ENCODE results near the gene AGBL4.

Gene AGBL4

DNA sequence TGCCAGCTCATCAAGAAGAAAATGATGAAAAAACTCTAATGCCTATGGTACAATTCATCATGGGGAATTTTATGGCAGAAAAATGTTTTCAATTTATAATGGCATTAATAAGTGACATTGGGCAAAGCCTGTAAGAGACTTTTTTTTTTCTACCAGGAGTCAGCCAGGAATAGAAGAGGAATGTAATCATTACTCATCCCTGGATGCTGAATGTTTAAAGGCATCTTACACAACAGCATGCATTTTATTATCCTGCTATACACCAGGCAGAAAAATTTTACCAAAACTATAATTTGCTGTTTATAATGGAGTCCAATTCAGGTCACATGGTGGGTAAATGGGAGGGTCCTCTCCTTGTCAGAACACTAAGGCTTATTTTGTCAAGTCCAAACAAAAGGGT, 1057.2 kb downstream of the AGBL4 start:
- no peak overlapping the region for H3K27ac ChIP-seq (ENCODE audit: low read depth, low read length, poor library complexity, severe bottlenecking)
- H3K9ac ChIP-seq (ENCODE audit: low read length) = no peak overlapping the region
- H4K20me1 ChIP-seq (ENCODE audit: insufficient read depth, low read length) = no peaks in the 10 kb centered on the region
- H3K4me3 ChIP-seq (ENCODE audit: low read depth, low read length, poor library complexity, severe bottlenecking) = no peak overlapping the region
- no peaks in the 10 kb centered on the region for H3F3A ChIP-seq (ENCODE audit: insufficient read depth, low read length)
- H3K9me3 ChIP-seq (ENCODE audit: low read length) = no peaks in the 10 kb centered on the region
- no peaks in the 10 kb centered on the region for H3K36me3 ChIP-seq (ENCODE audit: insufficient read depth, low read length)
- H3K4me2 ChIP-seq (ENCODE audit: low read length) = no peak overlapping the region
- no peaks in the 10 kb centered on the region for H3K4me1 ChIP-seq (ENCODE audit: insufficient read depth, low read length, severe bottlenecking)
- H3K27me3 ChIP-seq (ENCODE audit: insufficient read depth, low read length) = no peaks in the 10 kb centered on the region
- TF ChIP-seq, protein P1, sequence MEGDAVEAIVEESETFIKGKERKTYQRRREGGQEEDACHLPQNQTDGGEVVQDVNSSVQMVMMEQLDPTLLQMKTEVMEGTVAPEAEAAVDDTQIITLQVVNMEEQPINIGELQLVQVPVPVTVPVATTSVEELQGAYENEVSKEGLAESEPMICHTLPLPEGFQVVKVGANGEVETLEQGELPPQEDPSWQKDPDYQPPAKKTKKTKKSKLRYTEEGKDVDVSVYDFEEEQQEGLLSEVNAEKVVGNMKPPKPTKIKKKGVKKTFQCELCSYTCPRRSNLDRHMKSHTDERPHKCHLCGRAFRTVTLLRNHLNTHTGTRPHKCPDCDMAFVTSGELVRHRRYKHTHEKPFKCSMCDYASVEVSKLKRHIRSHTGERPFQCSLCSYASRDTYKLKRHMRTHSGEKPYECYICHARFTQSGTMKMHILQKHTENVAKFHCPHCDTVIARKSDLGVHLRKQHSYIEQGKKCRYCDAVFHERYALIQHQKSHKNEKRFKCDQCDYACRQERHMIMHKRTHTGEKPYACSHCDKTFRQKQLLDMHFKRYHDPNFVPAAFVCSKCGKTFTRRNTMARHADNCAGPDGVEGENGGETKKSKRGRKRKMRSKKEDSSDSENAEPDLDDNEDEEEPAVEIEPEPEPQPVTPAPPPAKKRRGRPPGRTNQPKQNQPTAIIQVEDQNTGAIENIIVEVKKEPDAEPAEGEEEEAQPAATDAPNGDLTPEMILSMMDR (IDR thresholded peaks at IDR 0.05; ENCODE audit: low read length) = no peak
- no peak for TF ChIP-seq EZH2 (IDR thresholded peaks at IDR 0.05; ENCODE audit: borderline replicate concordance, low read length)
- H2AFZ ChIP-seq (ENCODE audit: low read length) = no peak overlapping the region
- H3K79me2 ChIP-seq (ENCODE audit: insufficient read depth, low read length) = no peaks in the 10 kb centered on the region
- no peaks in the 10 kb centered on the region for H3K9me2 ChIP-seq (ENCODE audit: low read depth, low read length)

DNA sequence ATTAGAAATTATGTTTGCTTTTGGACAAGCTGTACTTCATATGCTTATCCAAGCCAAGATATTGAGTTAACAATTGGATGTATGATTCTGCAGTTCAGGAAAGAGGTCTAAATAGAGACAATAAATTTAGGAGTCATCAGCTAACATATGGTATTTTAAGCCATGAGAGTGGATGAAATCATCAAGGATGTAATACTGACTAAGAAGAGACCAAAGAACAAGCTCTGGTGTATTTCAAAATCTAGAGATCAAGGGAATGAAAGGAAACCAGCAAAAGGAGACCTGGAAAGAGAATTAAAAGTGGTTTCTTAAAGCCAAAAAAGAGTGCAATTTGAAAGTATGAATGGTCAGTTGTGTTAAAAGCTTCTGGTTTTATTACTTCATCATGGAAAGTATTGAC, 1063.4 kb downstream of the AGBL4 start:
- TF ChIP-seq, protein P1 (IDR thresholded peaks at IDR 0.05; ENCODE audit: low read length) = no peak
- no peak for TF ChIP-seq EZH2 (IDR thresholded peaks at IDR 0.05; ENCODE audit: borderline replicate concordance, low read length)
- Histone ChIP-seq H2AFZ (ENCODE audit: low read length) (no peak overlapping the region), H3K79me2 (ENCODE audit: insufficient read depth, low read length) (no peaks in the 10 kb centered on the region), H3K4me3 (ENCODE audit: low read depth, low read length, poor library complexity, severe bottlenecking) (no peak overlapping the region), H3K4me1 (ENCODE audit: insufficient read depth, low read length, severe bottlenecking) (no peaks in the 10 kb centered on the region), H3K27ac (ENCODE audit: low read depth, low read length, poor library complexity, severe bottlenecking) (no peak overlapping the region), H4K20me1 (ENCODE audit: insufficient read depth, low read length) (no peaks in the 10 kb centered on the region), H3K4me2 (ENCODE audit: low read length) (no peak overlapping the region), H3K27me3 (ENCODE audit: insufficient read depth, low read length) (no peaks in the 10 kb centered on the region), H3K9me2 (ENCODE audit: low read depth, low read length) (no peaks in the 10 kb centered on the region), H3K36me3 (ENCODE audit: insufficient read depth, low read length) (no peaks in the 10 kb centered on the region), H3F3A (ENCODE audit: insufficient read depth, low read length) (no peaks in the 10 kb centered on the region), H3K9me3 (ENCODE audit: low read length) (no peaks in the 10 kb centered on the region), H3K9ac (ENCODE audit: low read length) (no peak overlapping the region)

DNA sequence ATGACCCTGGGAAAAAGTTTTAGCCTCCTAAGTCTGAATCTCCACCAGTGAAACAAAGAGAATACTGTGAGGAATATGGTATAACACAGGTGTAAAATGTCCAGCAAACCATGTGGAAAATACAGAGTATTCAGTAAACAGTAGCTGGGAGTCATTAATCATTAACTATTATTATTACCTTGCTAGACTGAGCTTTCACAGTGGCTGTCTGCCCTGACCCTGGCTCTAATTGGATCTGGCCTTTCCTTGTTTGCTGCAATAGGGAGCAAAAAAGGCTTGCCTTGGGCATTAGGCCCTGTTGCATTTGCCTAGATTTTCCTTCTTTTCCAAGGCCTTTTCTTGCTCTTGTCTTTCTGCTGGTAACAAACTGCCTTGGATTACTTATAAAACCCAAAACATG, 1068.0 kb downstream of the AGBL4 start:
- Histone ChIP-seq H3K4me2 (ENCODE audit: low read length) (no peak overlapping the region), H3K4me1 (ENCODE audit: insufficient read depth, low read length, severe bottlenecking) (no peaks in the 10 kb centered on the region), H3K79me2 (ENCODE audit: insufficient read depth, low read length) (no peaks in the 10 kb centered on the region), H4K20me1 (ENCODE audit: insufficient read depth, low read length) (no peaks in the 10 kb centered on the region), H3K27ac (ENCODE audit: low read depth, low read length, poor library complexity, severe bottlenecking) (no peak overlapping the region), H3F3A (ENCODE audit: insufficient read depth, low read length) (no peaks in the 10 kb centered on the region), H3K9ac (ENCODE audit: low read length) (no peak overlapping the region), H3K27me3 (ENCODE audit: insufficient read depth, low read length) (no peaks in the 10 kb centered on the region), H3K36me3 (ENCODE audit: insufficient read depth, low read length) (no peaks in the 10 kb centered on the region), H3K9me2 (ENCODE audit: low read depth, low read length) (no peaks in the 10 kb centered on the region), H2AFZ (ENCODE audit: low read length) (no peak overlapping the region), H3K9me3 (ENCODE audit: low read length) (no peaks in the 10 kb centered on the region), H3K4me3 (ENCODE audit: low read depth, low read length, poor library complexity, severe bottlenecking) (no peak overlapping the region)
- TF ChIP-seq, protein P1 (IDR thresholded peaks at IDR 0.05; ENCODE audit: low read length) = no peak
- TF ChIP-seq EZH2 (IDR thresholded peaks at IDR 0.05; ENCODE audit: borderline replicate concordance, low read length) = no peak

Measured in OCI-LY1 (cell line).